Progenitor cell of endocrine pancreas (in vitro differentiated cells): ENCODE measurements around the gene MACROD2. TPM values are rescaled to one million over a fixed set of nuclear protein-coding genes. Genes with fewer than 3 reads are reported as not detected.

Experiments used
- DNase-seq: peaks from one replicate; pipeline ENCODE4 v3.0.0; 2021; ENCODE audit warnings: low spot score; ENCODE audit not compliant: unreplicated experiment
- H3K27ac Mint-ChIP-seq: 2 replicates; pipeline ENCODE4 v1.8.0; 2021; ENCODE audit warnings: mild to moderate bottlenecking, moderate library complexity, mixed read lengths
- H3K27me3 Mint-ChIP-seq: 2 replicates; pipeline ENCODE4 v1.8.0; 2021; ENCODE audit warnings: mixed read lengths
- H3K36me3 Mint-ChIP-seq: 2 replicates; pipeline ENCODE4 v1.8.0; 2022; ENCODE audit warnings: mixed read lengths; ENCODE audit not compliant: insufficient read depth
- H3K4me1 Mint-ChIP-seq: 2 replicates; pipeline ENCODE4 v1.8.0; 2021; ENCODE audit warnings: low read depth, mixed read lengths
- H3K4me3 Mint-ChIP-seq: 2 replicates; pipeline ENCODE4 v1.8.0; 2021; ENCODE audit warnings: low read depth, mild to moderate bottlenecking, moderate library complexity, mixed read lengths
- H3K9me3 Mint-ChIP-seq: 2 replicates; pipeline ENCODE4 v1.8.0; 2021; ENCODE audit warnings: low read depth, mixed read lengths
- CTCF ChIP-seq: fragments of 200-600 bp; sonication (generic); IDR thresholded peaks from one replicate; pipeline ENCODE4 v1.5.0; 2021; ENCODE audit warnings: antibody characterized with exemption, mild to moderate bottlenecking; ENCODE audit not compliant: unreplicated experiment
- total RNA-seq: library from RNA; stranded (reverse); gene quantifications from 2 replicates; pipeline ENCODE4 v1.2.1, GENCODE V29; 2021

The MACROD2 gene
- total RNA-seq, 1 donor from 2014 or later, result 7.6 TPM

- no peak for TF ChIP-seq CTCF
- H3K36me3 Mint-ChIP-seq, result no peaks in the 10 kb centered on the region
- H3K9me3 Mint-ChIP-seq, result no peaks in the 10 kb centered on the region
- no peak overlapping the region for H3K4me3 Mint-ChIP-seq
- no peaks in the 10 kb centered on the region for H3K27me3 Mint-ChIP-seq
- H3K4me1 Mint-ChIP-seq, result peaks cover 21% of the 10 kb centered on the region
- no peak for DNase-seq
- H3K27ac Mint-ChIP-seq, result no peak overlapping the region
Measured at GRCh38 chr20:14706555-14706954, 711.2 kb downstream of the MACROD2 start.

- Mint-ChIP-seq H3K4me3 (no peak overlapping the region), H3K4me1 (peaks cover 23% of the 10 kb centered on the region), H3K27ac (no peak overlapping the region), H3K36me3 (no peaks in the 10 kb centered on the region), H3K9me3 (no peaks in the 10 kb centered on the region), H3K27me3 (no peaks in the 10 kb centered on the region)
- TF ChIP-seq CTCF, result no peak
- DNase-seq, result no peak
Measured at GRCh38 chr20:14707026-14707680, 711.8 kb downstream of the MACROD2 start.

- TF ChIP-seq CTCF, result no peak
- Mint-ChIP-seq H3K27ac (no peak overlapping the region), H3K27me3 (no peaks in the 10 kb centered on the region), H3K4me1 (peaks cover 31% of the 10 kb centered on the region), H3K36me3 (no peaks in the 10 kb centered on the region), H3K4me3 (no peak overlapping the region), H3K9me3 (no peaks in the 10 kb centered on the region)
- DNase-seq, result no peak
Measured at GRCh38 chr20:14707865-14708596, 712.7 kb downstream of the MACROD2 start.

- Mint-ChIP-seq H3K27me3 (no peaks in the 10 kb centered on the region), H3K27ac (no peak overlapping the region), H3K4me1 (peaks cover 40% of the 10 kb centered on the region), H3K9me3 (peaks cover 1% of the 10 kb centered on the region), H3K4me3 (no peak overlapping the region), H3K36me3 (no peaks in the 10 kb centered on the region)
- DNase-seq, result no peak
- TF ChIP-seq CTCF, result no peak
Measured at GRCh38 chr20:14709439-14709838, 714.1 kb downstream of the MACROD2 start.

- DNase-seq, result no peak
- peaks cover 4% of the 10 kb centered on the region for H3K9me3 Mint-ChIP-seq
- H3K4me3 Mint-ChIP-seq, result no peak overlapping the region
- no peaks in the 10 kb centered on the region for H3K27me3 Mint-ChIP-seq
- no peak for TF ChIP-seq CTCF
- H3K4me1 Mint-ChIP-seq, result peaks cover 43% of the 10 kb centered on the region
- no peaks in the 10 kb centered on the region for H3K36me3 Mint-ChIP-seq
- peak overlapping the region; percentile 31 for H3K27ac Mint-ChIP-seq
Measured at GRCh38 chr20:14710951-14711350, 715.6 kb downstream of the MACROD2 start.
